H9 (cell line): ENCODE data around the gene NOL11. TPM values are rescaled to one million over a fixed set of nuclear protein-coding genes. Genes with fewer than 3 reads are reported as not detected.

Experiments used
- DNase-seq: peaks from one replicate; pipeline ENCODE4 v3.0.0-alpha.2; 2017
- H2AFZ ChIP-seq: one replicate; pipeline ENCODE4 v1.6.1; 2013; ENCODE audit warnings: mild to moderate bottlenecking, low read length, control low read depth, moderate library complexity
- H2AK5ac ChIP-seq: 2 replicates; pipeline ENCODE4 v1.6.1; 2013; ENCODE audit warnings: low read length, control low read depth, mixed read lengths; ENCODE audit not compliant: insufficient read length
- H2BK120ac ChIP-seq: one replicate; pipeline ENCODE4 v1.6.1; 2013; ENCODE audit warnings: low read depth, mild to moderate bottlenecking, low read length, control low read depth, inconsistent platforms; ENCODE audit not compliant: poor library complexity, severe bottlenecking
- H2BK12ac ChIP-seq: 2 replicates; pipeline ENCODE4 v1.6.1; 2013; ENCODE audit warnings: low read length, control low read depth, mixed read lengths, low read depth; ENCODE audit not compliant: insufficient read length
- H2BK15ac ChIP-seq: 2 replicates; pipeline ENCODE4 v1.6.1; 2013; ENCODE audit warnings: low read depth, low read length, control low read depth
- H2BK20ac ChIP-seq: one replicate; pipeline ENCODE4 v1.6.1; 2013; ENCODE audit warnings: low read depth, mild to moderate bottlenecking, low read length, control low read depth, inconsistent platforms; ENCODE audit not compliant: poor library complexity, severe bottlenecking
- H2BK5ac ChIP-seq: 2 replicates; pipeline ENCODE4 v1.6.1; 2013; ENCODE audit warnings: low read length, control low read depth, mixed read lengths; ENCODE audit not compliant: insufficient read length
- H3K14ac ChIP-seq: 2 replicates; pipeline ENCODE4 v1.6.1; 2013; ENCODE audit warnings: low read length, control low read depth; ENCODE audit not compliant: insufficient read depth
- H3K18ac ChIP-seq: 2 replicates; pipeline ENCODE4 v1.6.1; 2013; ENCODE audit warnings: low read depth, mild to moderate bottlenecking, mixed read lengths, low read length, control low read depth; ENCODE audit not compliant: insufficient read length
- H3K23ac ChIP-seq: 2 replicates; pipeline ENCODE4 v1.6.1; 2013; ENCODE audit warnings: low read length, control low read depth, mixed read lengths, low read depth; ENCODE audit not compliant: insufficient read length
- H3K23me2 ChIP-seq: 2 replicates; pipeline ENCODE4 v1.6.1; 2013; ENCODE audit warnings: low read depth, mild to moderate bottlenecking, mixed read lengths, low read length, control low read depth; ENCODE audit not compliant: insufficient read length, poor library complexity, severe bottlenecking
- H3K27ac ChIP-seq: 2 replicates; pipeline ENCODE4 v1.5.1; 2013; ENCODE audit warnings: low read length, control low read depth, mixed read lengths, low read depth; ENCODE audit not compliant: insufficient read length
- H3K27me3 ChIP-seq: 2 replicates; pipeline ENCODE4 v1.6.1; 2013; ENCODE audit warnings: low read length, control low read depth, inconsistent platforms; ENCODE audit not compliant: insufficient read depth
- H3K4ac ChIP-seq: 2 replicates; pipeline ENCODE4 v1.6.1; 2013; ENCODE audit warnings: low read depth, mild to moderate bottlenecking, control low read depth, inconsistent platforms, low read length, moderate library complexity
- H3K4me1 ChIP-seq: 2 replicates; pipeline ENCODE4 v1.6.1; 2013; ENCODE audit warnings: low read length, control low read depth, inconsistent platforms; ENCODE audit not compliant: insufficient read depth
- H3K4me2 ChIP-seq: 2 replicates; pipeline ENCODE4 v1.6.1; 2013; ENCODE audit warnings: low read length, control low read depth, mixed read lengths; ENCODE audit not compliant: insufficient read length, insufficient read depth
- H3K56ac ChIP-seq: 2 replicates; pipeline ENCODE4 v1.6.1; 2013; ENCODE audit warnings: low read depth, mild to moderate bottlenecking, mixed read lengths, low read length, control low read depth; ENCODE audit not compliant: insufficient read length
- H3K79me1 ChIP-seq: 2 replicates; pipeline ENCODE4 v1.6.1; 2013; ENCODE audit warnings: low read depth, mild to moderate bottlenecking, moderate library complexity, low read length, control low read depth, inconsistent platforms; ENCODE audit not compliant: insufficient read depth, poor library complexity, severe bottlenecking
- H3K79me2 ChIP-seq: 2 replicates; pipeline ENCODE4 v1.6.1; 2013; ENCODE audit warnings: low read length, control low read depth, inconsistent platforms; ENCODE audit not compliant: insufficient read depth
- H3K9ac ChIP-seq: 2 replicates; pipeline ENCODE4 v1.6.1; 2013; ENCODE audit warnings: low read length, control low read depth, mixed read lengths; ENCODE audit not compliant: insufficient read length; ENCODE audit errors: extremely low read depth
- H3K9me3 ChIP-seq: one replicate; pipeline ENCODE4 v1.6.1; 2013; ENCODE audit warnings: low read depth, low read length, inconsistent platforms; ENCODE audit not compliant: control insufficient read depth
- H3T11ph ChIP-seq: one replicate; pipeline ENCODE4 v1.6.1; 2013; ENCODE audit warnings: mild to moderate bottlenecking, low read length, control low read depth, inconsistent platforms
- H4K20me1 ChIP-seq: one replicate; pipeline ENCODE4 v1.6.1; 2013; ENCODE audit not compliant: control insufficient read depth, insufficient read length, insufficient read depth
- H4K5ac ChIP-seq: 2 replicates; pipeline ENCODE4 v1.6.1; 2013; ENCODE audit warnings: low read depth, mild to moderate bottlenecking, mixed read lengths, low read length, control low read depth; ENCODE audit not compliant: insufficient read length
- H4K8ac ChIP-seq: replicated peaks from 2 replicates; pipeline ENCODE4 v1.6.1; 2013; ENCODE audit warnings: low read length, control low read depth, mixed read lengths, low read depth; ENCODE audit not compliant: insufficient read length
- H4K91ac ChIP-seq: 2 replicates; pipeline ENCODE4 v1.6.1; 2013; ENCODE audit warnings: low read depth, mild to moderate bottlenecking, moderate library complexity, mixed read lengths, low read length, control low read depth; ENCODE audit not compliant: insufficient read length
- H3K27ac Mint-ChIP-seq, 3 experiments: 2 replicates in 2 of 3; 3 replicates in 1 of 3; pipeline ENCODE4 v1.8.0; 2020 to 2021; ENCODE audit warnings: mixed read lengths in 3 of 3, mild to moderate bottlenecking in 1 of 3, moderate library complexity in 1 of 3
- H3K27me3 Mint-ChIP-seq: 2 replicates; pipeline ENCODE4 v1.8.0; 2021; ENCODE audit warnings: low read depth, mild to moderate bottlenecking, moderate library complexity, mixed read lengths
- H3K36me3 Mint-ChIP-seq, 3 experiments: 2 replicates in 2 of 3; 3 replicates in 1 of 3; pipeline ENCODE4 v1.8.0; 2020 to 2021; ENCODE audit warnings: low read depth in 3 of 3, mixed read lengths in 3 of 3; ENCODE audit not compliant: insufficient read depth in 1 of 3
- H3K4me1 Mint-ChIP-seq, 2 experiments: 2 replicates each; pipeline ENCODE4 v1.8.0; 2020; ENCODE audit warnings: mixed read lengths in 2 of 2
- H3K4me3 Mint-ChIP-seq, 2 experiments: 2 replicates in 1 of 2; 3 replicates in 1 of 2; pipeline ENCODE4 v1.8.0; 2020 to 2021; ENCODE audit warnings: mild to moderate bottlenecking in 2 of 2, mixed read lengths in 2 of 2, moderate library complexity in 1 of 2
- H3K9me3 Mint-ChIP-seq, 2 experiments: 2 replicates in 1 of 2; 3 replicates in 1 of 2; pipeline ENCODE4 v1.8.0; 2020; ENCODE audit warnings: mild to moderate bottlenecking in 2 of 2, mixed read lengths in 2 of 2, moderate library complexity in 1 of 2
- CTCF ChIP-seq: fragments of 200-600 bp; sonication (generic); conservative IDR thresholded peaks from 3 replicates; pipeline ENCODE4 v1.8.0; 2021; ENCODE audit warnings: antibody characterized with exemption, mild to moderate bottlenecking
- WGBS: extraction: QIAGEN DNeasy Blood & Tissue Kit; methylation state at CpG from one replicate; pipeline ENCODE4 v1.1.7; 2013; ENCODE audit warnings: missing lambda C conversion rate, low lambda C conversion rate, mixed read lengths; ENCODE audit not compliant: insufficient read length; ENCODE audit errors: extremely low coverage; 5-methylcytosine and 5-hydroxymethylcytosine counted together
- total RNA-seq: library from RNA; stranded (reverse); gene quantifications from 2 replicates; pipeline ENCODE4 v1.2.1, GENCODE V29; 2021

Gene NOL11
- total RNA-seq, 1 experiment from 2014 or later = 114 TPM

- H3K4me2 ChIP-seq = no peak overlapping the region
- no peaks in the 10 kb centered on the region for H3K79me1 ChIP-seq
- no peak overlapping the region for H2BK5ac ChIP-seq
- peaks cover 11 to 12% of the 10 kb centered on the region in 2 experiments for H3K4me1 Mint-ChIP-seq
- H3K36me3 Mint-ChIP-seq = peaks cover 0 to 8% (median 0%) of the 10 kb centered on the region in 3 experiments; a peak in 1 of 7 replicates
- H3K4me3 Mint-ChIP-seq = no peak overlapping the region
- H3K23ac ChIP-seq = no peak overlapping the region
- no peak overlapping the region for H3K27ac ChIP-seq
- no peak overlapping the region for H3K4ac ChIP-seq
- no peaks in the 10 kb centered on the region for H3K27me3 ChIP-seq
- H3K23me2 ChIP-seq = no peaks in the 10 kb centered on the region
- no peaks in the 10 kb centered on the region for H3K27me3 Mint-ChIP-seq
- no peaks in the 10 kb centered on the region for H3K9me3 ChIP-seq
- H3K18ac ChIP-seq = no peak overlapping the region
- WGBS = no CpG with 5 or more reads among the region's 2 CpGs
- DNase-seq = no peak
- TF ChIP-seq CTCF = no peak
- no peak overlapping the region for H2AFZ ChIP-seq
- H2BK120ac ChIP-seq = no peak overlapping the region
- no peak overlapping the region for H2BK15ac ChIP-seq
- H3T11ph ChIP-seq = no peak overlapping the region
- H4K8ac ChIP-seq = no peak overlapping the region
- H2BK20ac ChIP-seq = no peak overlapping the region
- H2BK12ac ChIP-seq = no peak overlapping the region
- no peak overlapping the region for H4K5ac ChIP-seq
- H3K14ac ChIP-seq = no peak overlapping the region
- H3K9me3 Mint-ChIP-seq = no peaks in the 10 kb centered on the region
- no peaks in the 10 kb centered on the region for H4K20me1 ChIP-seq
- no peak overlapping the region for H3K56ac ChIP-seq
- H3K4me1 ChIP-seq = no peaks in the 10 kb centered on the region; the same call in 1 of the 2 replicates
- H3K79me2 ChIP-seq = no peaks in the 10 kb centered on the region
- no peak overlapping the region; a peak in 1 of 7 replicates for H3K27ac Mint-ChIP-seq
- no peak overlapping the region for H2AK5ac ChIP-seq
- H4K91ac ChIP-seq = no peak overlapping the region
- no peak overlapping the region for H3K9ac ChIP-seq
Measured at GRCh38 chr17:67686241-67686640, 31.5 kb upstream of the NOL11 start.
